ENCODE data around the gene PTPRN2.

Gene PTPRN2

GRCh38 chr7:157523766-157524421, 1063.7 kb downstream of the PTPRN2 start:
- no peak for DNase-seq (ENCODE audit: low read depth)
- TF ChIP-seq POLR2A (IDR thresholded peaks at IDR 0.05; ENCODE audit: extremely low read depth, insufficient read length) (no peak), MAX (IDR thresholded peaks at IDR 0.05; ENCODE audit: low read depth, low read length) (no peak), MYC (IDR thresholded peaks at IDR 0.05; ENCODE audit: low read depth, low read length) (no peak)
- TF ChIP-seq, protein P1, sequence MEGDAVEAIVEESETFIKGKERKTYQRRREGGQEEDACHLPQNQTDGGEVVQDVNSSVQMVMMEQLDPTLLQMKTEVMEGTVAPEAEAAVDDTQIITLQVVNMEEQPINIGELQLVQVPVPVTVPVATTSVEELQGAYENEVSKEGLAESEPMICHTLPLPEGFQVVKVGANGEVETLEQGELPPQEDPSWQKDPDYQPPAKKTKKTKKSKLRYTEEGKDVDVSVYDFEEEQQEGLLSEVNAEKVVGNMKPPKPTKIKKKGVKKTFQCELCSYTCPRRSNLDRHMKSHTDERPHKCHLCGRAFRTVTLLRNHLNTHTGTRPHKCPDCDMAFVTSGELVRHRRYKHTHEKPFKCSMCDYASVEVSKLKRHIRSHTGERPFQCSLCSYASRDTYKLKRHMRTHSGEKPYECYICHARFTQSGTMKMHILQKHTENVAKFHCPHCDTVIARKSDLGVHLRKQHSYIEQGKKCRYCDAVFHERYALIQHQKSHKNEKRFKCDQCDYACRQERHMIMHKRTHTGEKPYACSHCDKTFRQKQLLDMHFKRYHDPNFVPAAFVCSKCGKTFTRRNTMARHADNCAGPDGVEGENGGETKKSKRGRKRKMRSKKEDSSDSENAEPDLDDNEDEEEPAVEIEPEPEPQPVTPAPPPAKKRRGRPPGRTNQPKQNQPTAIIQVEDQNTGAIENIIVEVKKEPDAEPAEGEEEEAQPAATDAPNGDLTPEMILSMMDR (IDR thresholded peaks at IDR 0.05; ENCODE audit: low read depth, low read length) = no peak
- no peak overlapping the region for H3K4me3 ChIP-seq (ENCODE audit: low read depth, low read length)

DNA sequence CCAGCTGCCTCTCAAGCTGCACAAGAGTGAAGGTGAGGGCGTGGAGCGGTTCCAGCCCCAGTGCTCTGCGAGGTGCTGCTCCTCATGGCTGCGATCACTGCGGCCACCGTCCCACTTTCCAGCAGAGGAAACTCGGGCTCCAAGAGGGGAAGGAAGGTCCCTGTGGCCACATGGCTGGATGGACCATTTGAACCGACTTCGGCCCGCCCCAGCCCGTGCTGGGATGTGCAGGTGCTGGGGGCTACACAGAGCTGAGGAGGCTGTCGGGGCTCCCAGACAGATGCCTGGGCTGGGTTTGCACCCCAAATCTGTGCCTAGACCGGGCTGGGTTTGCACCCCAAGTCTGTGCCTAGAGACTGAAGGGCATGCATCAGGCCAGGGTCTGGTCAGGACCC, 1064.3 kb downstream of the PTPRN2 start:
- TF ChIP-seq, protein P1 (IDR thresholded peaks at IDR 0.05; ENCODE audit: low read depth, low read length) = no peak
- TF ChIP-seq POLR2A (IDR thresholded peaks at IDR 0.05; ENCODE audit: extremely low read depth, insufficient read length) (no peak), MYC (IDR thresholded peaks at IDR 0.05; ENCODE audit: low read depth, low read length) (no peak), MAX (IDR thresholded peaks at IDR 0.05; ENCODE audit: low read depth, low read length) (no peak)
- no peak overlapping the region for H3K4me3 ChIP-seq (ENCODE audit: low read depth, low read length)
- DNase-seq (ENCODE audit: low read depth) = no peak

DNA sequence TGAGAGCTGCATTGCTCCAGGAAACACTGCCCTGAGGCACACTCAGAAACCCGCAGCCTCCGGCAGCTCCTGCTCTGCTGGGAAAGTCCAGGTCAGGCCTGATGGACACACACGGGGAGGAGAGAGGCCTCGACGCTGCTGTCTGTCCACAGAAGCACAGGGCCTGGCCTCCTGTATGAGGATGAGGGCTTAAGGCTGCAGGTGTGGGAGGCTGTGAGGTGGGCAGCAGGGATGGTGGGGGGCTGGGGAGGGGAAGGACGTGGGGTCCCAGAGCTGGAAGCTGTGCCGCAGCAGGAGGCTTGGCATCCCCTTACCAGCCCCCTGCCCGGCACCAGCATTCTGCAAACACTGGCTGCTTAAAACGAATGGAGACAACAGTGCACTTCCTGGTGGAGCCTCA, 1064.7 kb downstream of the PTPRN2 start:
- H3K4me3 ChIP-seq (ENCODE audit: low read depth, low read length) = no peak overlapping the region
- TF ChIP-seq, protein P1 (IDR thresholded peaks at IDR 0.05; ENCODE audit: low read depth, low read length) = no peak
- no peak for TF ChIP-seq MYC (IDR thresholded peaks at IDR 0.05; ENCODE audit: low read depth, low read length)
- no peak for TF ChIP-seq MAX (IDR thresholded peaks at IDR 0.05; ENCODE audit: low read depth, low read length)
- TF ChIP-seq POLR2A (IDR thresholded peaks at IDR 0.05; ENCODE audit: extremely low read depth, insufficient read length) = no peak

GRCh38 chr7:157522189-157522588, 1065.4 kb downstream of the PTPRN2 start:
- TF ChIP-seq, protein P1 (IDR thresholded peaks at IDR 0.05; ENCODE audit: low read depth, low read length) = no peak
- TF ChIP-seq MYC (IDR thresholded peaks at IDR 0.05; ENCODE audit: low read depth, low read length) (no peak), MAX (IDR thresholded peaks at IDR 0.05; ENCODE audit: low read depth, low read length) (no peak), POLR2A (IDR thresholded peaks at IDR 0.05; ENCODE audit: extremely low read depth, insufficient read length) (no peak)
- DNase-seq (ENCODE audit: low read depth) = no peak
- H3K4me3 ChIP-seq (ENCODE audit: low read depth, low read length) = no peak overlapping the region

More for the DNA sequence above, 1064.7 kb downstream of the PTPRN2 start:
- DNase-seq (ENCODE audit: low read depth) = no peak

DNA sequence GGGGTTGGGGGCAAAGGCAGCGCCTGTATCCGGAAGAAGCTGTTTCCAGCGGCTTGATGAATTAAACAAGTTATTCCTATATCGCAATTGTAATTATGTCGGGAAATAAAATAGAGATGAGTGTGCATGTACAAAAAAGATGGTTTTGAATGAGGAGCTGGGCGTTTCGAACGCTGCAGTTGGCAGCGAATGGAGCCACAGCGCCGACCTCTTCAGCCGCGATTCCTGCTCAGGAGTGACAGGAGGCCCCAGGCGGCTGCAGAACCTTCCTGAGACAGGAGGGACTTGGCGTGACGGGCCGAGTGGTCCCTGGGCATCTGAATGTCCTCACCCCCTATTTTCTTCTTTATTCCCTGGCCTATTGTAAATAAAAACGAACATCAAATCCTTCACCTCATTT, 1065.9 kb downstream of the PTPRN2 start:
- DNase-seq (ENCODE audit: low read depth) = no peak
- no peak for TF ChIP-seq POLR2A (IDR thresholded peaks at IDR 0.05; ENCODE audit: extremely low read depth, insufficient read length)
- TF ChIP-seq, protein P1 (IDR thresholded peaks at IDR 0.05; ENCODE audit: low read depth, low read length) = no peak
- TF ChIP-seq MAX (IDR thresholded peaks at IDR 0.05; ENCODE audit: low read depth, low read length) = no peak
- TF ChIP-seq MYC (IDR thresholded peaks at IDR 0.05; ENCODE audit: low read depth, low read length) = no peak
- no peak overlapping the region for H3K4me3 ChIP-seq (ENCODE audit: low read depth, low read length)
